ENCODE data around the gene HPSE2. TPM values are rescaled to one million over a fixed set of nuclear protein-coding genes. Genes with fewer than 3 reads are reported as not detected.
"Not testable (repeated sequence)": the region's sequence is repeated elsewhere in the genome, so short reads cannot be mapped to it uniquely, and the experiment has no call there.

HPSE2 gene
- total RNA-seq, 1 donor from 2014 or later, result 18.3 TPM

DNA sequence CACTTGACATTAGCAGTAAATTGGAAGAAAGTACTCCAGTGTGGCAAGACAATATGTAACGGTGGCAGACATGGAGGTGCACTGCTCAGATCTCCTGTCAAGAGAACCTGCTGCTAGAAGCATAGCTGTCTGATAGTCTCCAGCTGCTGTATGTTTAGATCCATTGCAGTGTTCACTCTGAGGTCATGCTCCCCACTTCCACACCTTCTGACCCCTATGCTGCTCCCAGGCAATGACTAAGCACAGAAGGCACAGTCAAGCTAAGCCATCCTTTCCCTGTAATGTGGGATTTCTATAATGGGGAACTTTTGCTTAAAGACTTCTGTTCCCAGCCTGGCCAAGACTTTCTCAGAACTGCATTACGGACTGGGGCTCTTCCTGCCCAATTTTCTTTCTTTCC is 315.8 kb downstream of the HPSE2 start:
- DNase-seq, result no peak

DNA sequence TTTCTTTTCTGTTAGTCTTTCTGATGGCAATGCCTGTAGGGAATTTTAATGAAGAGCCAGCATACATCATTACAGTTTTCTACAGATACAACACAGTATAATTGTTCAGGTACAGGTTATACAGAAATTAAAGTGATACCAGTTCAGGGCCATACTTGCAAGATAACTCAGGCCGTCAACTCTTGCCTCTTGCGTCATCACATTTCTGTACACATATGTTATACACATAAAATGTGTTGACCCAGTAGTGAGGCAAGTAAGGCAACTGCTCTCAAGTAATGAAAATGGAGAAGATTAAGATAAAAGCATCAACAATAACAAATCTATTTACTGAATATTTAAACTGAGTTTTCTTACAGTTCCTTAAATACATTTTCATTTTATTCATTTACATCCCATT is 317.8 kb downstream of the HPSE2 start:
- no peak for DNase-seq

DNA sequence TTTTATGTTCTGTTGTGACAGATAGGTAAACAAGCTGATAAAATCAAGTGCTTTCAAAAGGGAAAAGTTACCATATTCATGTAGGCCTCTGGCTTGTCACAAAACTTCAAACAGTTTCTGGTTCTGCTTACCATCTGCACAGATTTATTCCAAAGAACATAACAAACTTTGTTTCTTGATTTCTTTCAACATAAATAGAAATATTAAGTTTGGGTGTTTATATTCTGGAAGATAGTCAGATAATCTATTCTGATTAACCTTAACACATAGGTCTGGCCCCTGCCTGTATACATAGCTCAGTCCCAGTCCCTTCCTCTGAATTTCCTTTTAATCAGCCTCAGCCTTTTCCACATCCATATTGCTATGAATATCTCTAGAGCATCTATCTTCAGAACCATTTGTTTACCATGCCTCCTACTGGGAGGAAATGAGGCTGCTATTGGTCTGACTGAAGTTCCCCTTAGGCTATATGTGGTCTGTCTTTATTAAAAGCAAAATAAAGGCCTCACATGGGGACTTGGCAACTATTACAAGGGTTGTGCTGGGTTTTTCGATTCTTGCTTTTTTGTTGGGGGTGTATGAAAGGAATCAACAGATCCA is 319.0 kb downstream of the HPSE2 start:
- no peak for DNase-seq

- no peak for DNase-seq
Observed at GRCh38 chr10:98915911-98916310, 319.7 kb downstream of the HPSE2 start.

GRCh38 chr10:98910546-98910945 is 325.1 kb downstream of the HPSE2 start:
- no peak for DNase-seq

DNA sequence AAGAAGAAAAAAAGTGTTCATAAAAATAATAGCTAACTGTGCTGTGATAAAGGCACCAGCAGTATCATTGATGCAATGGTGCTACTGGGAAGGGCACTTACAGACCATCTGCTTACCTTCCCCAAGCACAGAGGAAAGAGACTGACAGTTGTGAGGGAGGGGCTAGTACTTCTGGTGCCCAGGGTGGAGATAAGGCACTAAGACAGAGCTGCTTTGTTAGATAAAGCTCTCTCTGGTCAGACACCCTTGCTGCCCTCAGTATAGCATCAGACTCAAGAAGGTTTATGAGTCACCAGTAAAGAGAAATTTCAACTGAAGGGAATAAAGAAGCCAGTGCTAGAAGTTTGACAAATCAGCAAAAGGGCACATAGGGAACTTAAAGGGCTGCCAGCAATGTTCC is 325.6 kb downstream of the HPSE2 start:
- DNase-seq, result no peak

GRCh38 chr10:98908868-98909267 is 326.8 kb downstream of the HPSE2 start:
- no peak for DNase-seq

- DNase-seq, result not testable (repeated sequence)
Observed at GRCh38 chr10:98908247-98908646, 327.4 kb downstream of the HPSE2 start.

DNA sequence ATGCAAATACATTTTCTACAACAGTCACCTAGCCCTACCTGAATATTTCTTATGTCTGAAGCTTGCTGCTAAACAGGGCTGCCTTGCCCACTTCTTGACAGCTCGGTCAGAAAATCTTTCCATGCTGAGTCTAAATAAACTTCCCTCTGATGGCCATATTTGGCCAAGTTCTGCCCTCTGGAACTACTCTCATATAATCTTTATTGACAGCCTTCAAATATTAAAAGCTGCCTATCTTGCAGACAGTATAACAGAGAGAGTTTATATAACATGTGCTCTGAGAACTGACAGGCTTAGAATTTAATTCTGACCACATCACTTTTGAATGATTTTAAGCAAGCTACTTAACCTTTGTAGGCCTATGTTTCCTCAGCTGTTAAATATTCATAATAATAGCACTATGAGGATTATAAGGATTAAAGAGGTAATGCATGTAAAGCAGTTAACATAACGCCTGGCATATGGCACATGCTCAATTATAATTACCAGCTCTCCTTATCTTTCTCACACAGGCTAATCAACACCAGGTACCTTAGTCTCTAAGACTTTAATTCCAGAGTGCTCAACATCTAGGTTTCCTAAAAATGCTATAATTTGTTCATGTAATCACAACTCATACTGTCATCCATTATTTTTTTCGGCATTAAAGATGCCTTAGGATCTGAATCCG is 334.1 kb downstream of the HPSE2 start:
- no peak for DNase-seq

- no peak for DNase-seq
Observed at GRCh38 chr10:98899018-98899417, 336.6 kb downstream of the HPSE2 start.

DNA sequence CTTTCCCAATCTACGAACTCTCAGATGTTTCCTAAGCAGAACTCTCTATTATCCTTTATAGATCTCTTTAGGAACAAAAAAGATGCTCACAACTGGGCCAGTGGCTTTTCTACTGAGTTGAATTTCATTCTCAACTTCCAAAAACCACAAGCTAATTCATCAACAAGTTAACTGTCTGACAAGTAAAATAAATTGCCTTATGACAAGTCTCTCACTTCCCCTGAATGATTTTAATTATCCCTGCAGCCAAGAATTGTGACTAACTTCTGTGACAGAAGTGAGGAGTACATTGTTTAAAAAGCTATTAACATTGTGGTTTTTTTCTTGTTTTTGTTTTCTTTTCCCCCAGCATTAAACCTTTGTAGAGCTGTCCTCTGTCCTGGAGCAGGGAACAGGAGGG is 343.1 kb downstream of the HPSE2 start:
- no peak for DNase-seq

- DNase-seq, result no peak
Observed at GRCh38 chr10:98886686-98887085, 349.0 kb downstream of the HPSE2 start.

- no peak for DNase-seq
Observed at GRCh38 chr10:98885378-98885777, 350.3 kb downstream of the HPSE2 start.

DNA sequence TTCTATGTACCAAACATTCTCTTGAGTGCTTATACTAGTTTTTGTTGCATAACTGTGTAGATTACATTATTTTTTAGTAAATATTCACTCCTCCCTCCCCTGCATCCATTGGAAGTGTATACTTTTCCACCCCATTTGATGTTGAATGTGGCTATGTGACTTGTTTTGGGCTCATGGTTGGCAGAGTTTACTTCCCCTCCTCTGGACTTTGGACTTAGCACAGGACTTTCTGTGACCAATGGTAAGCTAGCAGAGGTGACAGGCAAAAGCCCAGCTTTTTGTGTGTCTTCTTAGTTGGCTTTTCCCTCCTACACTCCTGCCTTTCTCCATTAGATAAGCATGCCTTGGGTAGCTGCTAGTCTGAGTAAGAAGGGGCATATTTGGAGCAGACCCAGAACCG is 353.9 kb downstream of the HPSE2 start:
- DNase-seq, result no peak

GRCh38 chr10:98880971-98881370 is 354.7 kb downstream of the HPSE2 start:
- peak; percentile 54 for DNase-seq

DNA sequence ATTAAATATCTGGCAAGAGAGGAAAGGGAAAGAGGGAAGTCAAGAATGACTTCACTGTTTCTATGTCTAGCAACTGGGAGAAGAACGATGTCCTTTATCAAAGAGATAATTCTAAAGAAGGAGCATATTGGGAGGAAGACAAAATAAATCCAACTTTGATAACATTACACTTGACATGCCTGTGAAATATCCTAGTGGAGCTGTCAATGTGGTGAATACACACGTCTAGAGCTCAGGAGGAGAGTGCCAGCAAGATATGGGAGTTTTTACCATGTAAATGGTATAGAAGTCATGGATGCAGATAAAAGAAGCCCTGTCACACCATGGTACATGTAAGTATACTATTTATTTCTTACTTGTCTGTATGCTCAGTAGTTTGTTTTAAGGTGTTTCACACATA is 356.7 kb downstream of the HPSE2 start:
- no peak for DNase-seq

DNA sequence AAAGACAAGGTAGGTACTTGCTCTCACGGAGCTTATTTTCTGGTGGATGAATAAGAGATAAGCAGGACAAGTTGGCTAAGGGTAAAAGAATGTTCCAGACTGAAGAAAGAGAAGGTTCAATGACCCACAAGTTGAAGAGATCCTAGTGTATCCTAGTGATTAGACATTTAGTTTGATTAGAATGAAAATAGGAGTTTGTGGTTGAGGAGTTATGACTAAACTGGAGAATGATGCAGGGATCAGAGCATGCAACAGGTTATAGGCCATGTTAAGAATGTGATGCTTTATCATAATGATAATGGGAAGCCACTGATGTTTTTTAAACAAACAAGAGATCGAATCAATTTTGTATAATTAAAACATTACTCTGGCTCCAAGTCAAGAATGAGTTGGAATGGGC is 357.2 kb downstream of the HPSE2 start:
- no peak for DNase-seq

DNA sequence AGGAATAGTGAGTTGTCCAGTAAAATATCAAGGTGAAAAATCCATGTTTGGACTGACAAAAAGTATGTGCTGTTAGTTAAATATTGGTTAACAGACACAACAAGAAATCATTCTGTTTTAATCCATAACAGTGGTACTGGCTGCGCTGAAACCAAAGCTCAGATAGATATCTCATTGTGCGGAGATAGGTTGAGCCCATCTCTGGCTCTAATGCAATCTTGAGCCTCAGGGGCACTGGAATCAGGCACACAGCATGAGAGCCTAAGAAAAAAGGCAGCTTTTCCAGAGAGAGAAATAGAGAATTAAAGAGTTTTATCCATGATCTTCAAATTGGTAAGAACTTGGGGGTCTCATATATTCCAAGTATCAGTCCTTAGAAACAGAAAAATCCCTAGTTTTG is 373.7 kb downstream of the HPSE2 start:
- no peak for DNase-seq

- DNase-seq, result no peak
Observed at GRCh38 chr10:98858525-98858924, 377.1 kb downstream of the HPSE2 start.

- DNase-seq, result no peak
Observed at GRCh38 chr10:98855403-98856189, 380.1 kb downstream of the HPSE2 start.

- no peak for DNase-seq
Observed at GRCh38 chr10:98852686-98853085, 383.0 kb downstream of the HPSE2 start.

DNA sequence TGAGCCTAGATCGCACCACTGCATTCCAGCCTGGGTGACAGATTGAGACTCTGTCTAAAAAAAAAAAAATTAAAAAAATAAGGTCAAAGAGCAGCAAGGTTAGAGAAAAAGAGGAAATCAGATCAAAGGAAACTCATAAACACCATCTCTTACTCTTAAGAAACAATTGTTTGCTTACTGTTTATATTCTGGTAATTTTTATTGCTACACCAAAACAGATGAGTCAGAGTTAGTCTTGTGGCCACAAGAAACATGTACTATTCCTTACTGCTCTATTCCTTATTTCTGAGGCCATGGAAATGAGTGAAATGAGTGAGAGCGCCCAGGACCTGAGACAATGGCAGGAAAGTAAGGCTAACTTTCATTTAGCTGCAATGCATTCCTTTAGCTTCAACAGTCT is 387.3 kb downstream of the HPSE2 start:
- no peak for DNase-seq

GRCh38 chr10:98846787-98847186 is 388.9 kb downstream of the HPSE2 start:
- DNase-seq, result no peak

GRCh38 chr10:98833542-98833941 is 402.1 kb downstream of the HPSE2 start:
- no peak for DNase-seq

Measured in tongue (tissue), 2 donors.